Left renal pelvis (tissue), 4 donors: ENCODE measurements around the gene SLAMF8. TPM values are rescaled to one million over a fixed set of nuclear protein-coding genes. Genes with fewer than 3 reads are reported as not detected.
A peak's percentile ranks its signal among the peaks of the same experiment; 100 is the strongest.

ENCODE experiments used
- DNase-seq, 4 donors: peaks; one replicate each; pipeline ENCODE4 v3.0.0-alpha.2; 2013; ENCODE audit warnings: low read depth in 4 of 4, low spot score in 3 of 4
- polyA plus RNA-seq, 4 donors: library from polyadenylated mRNA; unstranded; fragments of 120-200 nt; gene quantifications; one replicate each; pipeline ENCODE4 v1.2.1, GENCODE V29; 2013; ENCODE audit not compliant: insufficient read length in 4 of 4

Gene SLAMF8
- polyA plus RNA-seq, 4 donors, result 0.42 to 1.1 (median 0.72) TPM

DNA sequence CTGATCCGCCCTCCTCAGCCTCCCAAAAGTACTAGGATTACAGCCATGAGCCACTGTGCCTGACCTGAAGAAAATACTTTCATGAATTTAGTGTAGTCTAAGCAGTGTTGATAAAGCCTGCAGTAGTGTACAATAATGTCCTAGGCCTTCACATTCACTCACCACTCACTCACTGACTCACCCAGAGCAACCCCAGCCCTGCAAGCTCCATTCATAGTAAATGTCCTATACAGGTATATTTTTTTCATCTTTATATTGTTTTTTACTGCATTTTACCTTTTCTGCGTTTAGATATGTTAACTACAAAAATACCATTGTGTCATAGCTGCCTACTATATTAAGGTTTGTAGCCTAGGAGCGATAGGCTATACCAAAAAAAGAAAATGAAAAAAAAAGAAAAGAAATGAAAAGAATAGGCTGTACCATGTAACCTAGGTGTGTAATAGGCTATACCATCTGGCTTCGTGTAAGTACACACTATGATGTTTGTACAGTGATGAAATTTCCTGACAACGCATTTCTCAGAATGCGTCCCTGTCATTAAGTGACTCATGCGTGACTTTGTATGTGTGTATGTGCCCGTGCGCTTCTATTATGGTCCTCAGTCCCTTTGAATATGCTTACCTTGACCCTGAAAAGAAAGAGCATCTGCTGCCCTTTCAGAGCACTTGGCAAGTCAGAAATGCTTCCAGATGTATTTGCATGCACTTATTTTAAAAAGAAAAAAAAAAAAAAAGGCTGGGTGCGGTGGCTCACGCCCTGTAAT lies 9.2 kb upstream of the SLAMF8 start:
- no peak for DNase-seq

DNA sequence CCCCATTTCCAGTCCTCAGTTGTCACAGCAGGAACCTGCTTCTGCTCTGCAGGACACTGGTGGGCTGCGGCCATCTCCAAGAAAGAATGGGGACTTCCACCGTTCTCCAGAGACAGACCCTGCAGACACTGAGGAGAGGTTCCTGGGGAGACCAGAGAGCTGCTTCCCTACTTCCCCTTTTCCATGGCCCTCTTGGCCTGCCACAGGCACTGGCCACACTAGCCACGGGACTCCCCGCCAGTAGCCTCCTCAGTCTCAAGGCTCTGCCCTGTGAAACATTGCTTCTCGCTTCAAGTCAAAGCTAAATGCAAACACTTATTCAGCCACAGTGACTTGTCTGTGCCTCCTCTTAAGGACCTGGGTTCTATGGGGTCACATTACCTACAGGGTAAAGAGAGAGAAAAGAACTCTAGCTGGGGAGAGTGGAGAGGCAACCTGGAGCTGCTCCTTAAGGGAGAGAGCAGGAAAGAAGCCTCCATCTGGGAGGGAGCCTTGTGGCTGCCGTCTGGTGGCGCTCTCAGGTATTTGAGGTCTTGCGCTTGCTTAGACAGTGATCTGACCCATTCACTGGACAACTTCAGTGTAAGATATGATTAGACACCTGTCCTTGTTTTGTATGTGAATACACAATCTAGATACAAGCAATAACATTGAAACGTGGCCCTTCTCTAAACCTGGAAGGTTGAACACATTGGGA lies 5.4 kb upstream of the SLAMF8 start:
- DNase-seq, result no peak

DNA sequence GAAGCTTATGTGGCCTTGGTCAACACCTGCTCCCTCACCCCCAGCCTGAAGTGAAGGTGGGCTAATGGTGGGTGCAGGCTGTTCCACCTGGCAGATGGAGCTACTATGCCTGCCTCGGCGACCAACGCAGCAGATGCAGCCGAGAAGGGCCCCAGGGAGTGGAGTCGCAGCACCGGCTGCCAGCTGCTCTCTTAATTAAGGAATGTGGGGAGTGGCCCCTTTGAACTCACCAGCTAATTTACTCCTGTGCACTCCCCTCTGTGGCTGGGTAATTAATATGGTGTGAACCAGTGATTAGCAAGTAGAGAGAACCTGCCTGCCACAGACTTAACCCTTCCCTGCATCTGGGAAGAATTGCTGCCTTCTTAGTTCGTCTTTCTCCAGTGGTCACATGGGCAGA lies 3.3 kb upstream of the SLAMF8 start:
- DNase-seq, result peak in 1 of 4 donors; percentile 55

DNA sequence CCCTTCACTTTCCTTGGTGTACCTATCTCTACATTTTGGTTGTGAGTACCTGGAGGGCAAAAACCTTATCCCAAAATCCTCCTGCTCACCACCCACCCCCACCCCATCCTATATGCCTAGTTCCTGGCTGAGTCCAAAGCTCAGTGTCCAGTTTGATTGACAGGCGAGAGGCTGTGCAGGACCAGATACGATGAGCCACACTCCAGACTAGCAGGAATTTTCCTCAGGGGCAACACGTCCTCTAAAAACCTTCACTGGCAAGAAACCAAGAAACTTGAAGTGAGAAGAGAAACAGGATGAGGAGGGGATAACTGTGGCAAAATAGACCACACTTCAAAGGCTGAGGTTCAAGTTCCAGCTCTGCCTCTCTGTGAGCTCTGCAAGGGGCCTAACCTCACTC lies 1.1 kb upstream of the SLAMF8 start:
- DNase-seq, result no peak

DNA sequence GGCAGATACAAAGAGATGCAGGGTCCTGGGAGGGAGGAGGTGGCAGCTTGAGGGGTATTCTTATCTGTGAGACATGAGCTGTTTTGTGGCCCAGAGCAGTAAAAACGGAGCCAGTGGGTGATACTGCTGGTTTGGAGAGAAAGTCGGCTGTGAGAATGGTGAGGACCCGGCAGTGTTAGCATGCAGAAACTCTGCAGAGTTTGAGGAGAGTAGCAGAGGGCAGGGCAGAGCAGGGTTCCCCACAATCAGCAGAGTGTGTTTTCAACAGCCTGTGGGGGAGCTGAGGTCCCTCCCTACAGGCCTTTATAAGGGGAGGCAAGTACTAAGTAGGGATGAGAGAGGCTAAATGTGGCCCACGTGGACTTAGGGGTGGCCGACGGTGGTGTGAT lies 423 bp downstream of the SLAMF8 start:
- no peak for DNase-seq

DNA sequence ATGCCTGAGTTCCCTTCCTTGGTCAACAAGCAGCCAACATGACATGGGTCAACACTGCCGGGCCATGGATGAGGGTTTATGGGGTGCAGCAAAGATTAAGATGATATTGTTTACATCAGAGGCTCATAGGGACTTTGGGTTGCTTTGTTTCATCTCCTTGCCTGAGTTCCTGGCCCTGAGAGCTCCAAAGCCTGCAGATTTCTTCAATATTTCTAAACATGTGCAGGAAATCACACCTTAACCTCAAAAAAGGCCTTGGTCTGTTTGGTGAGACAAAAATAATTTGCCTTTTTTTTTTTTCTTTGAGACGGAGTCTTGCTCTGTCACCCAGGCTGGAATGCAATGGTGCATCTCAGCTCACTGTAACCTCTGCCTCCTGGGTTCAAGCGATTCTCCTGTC lies 876 bp downstream of the SLAMF8 start:
- DNase-seq, result no peak

DNA sequence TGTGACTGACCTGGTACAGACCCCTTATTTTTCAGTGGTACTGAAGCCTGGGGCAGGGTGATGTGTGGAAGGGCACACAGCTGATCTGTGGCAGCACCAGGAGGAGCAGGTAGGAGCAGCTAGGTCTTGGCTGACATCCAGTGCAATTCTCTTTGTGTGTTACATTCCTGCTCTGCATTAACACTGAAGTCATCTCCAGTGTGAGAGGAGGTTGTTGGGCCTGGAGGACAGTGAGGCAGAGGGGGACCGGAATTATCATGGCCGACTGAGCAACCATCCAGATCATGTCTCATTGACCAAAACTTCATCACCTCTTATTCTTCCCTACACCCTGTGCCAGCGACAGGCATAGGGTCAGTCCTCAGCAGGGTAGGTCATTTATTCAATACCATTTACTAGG lies 1.5 kb downstream of the SLAMF8 start:
- no peak for DNase-seq

DNA sequence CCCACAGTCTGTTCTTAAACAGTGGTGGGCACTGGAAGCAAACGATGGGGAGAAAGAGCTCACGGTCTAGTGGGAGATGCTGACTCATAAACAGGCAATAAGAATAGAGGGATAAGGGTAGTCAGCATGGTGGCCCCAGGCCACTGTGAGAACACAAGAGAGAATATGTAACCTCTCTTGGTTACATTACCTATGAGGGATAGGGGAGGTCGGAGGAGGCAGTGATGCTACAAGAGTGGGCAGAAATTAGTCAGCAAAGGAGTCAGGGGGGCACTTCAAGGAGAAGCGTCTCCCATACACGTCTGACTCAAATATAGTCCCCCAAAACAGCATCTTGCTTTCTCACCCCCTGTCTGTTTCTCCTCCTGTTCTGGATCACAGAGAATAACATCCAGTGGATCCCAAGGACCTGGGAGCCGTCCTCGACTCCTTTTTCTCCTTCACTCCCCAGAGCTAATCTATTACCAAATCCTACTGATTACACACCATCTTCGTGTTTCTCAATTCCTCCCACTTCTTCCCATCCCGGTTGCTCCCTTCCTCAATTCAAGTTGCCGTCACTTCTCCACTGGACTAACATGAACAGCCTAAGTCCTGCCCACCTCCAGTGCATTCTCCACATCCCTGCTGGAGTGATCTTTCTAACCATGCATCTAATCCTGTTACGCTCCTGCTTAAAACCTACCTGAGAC lies 2.1 kb downstream of the SLAMF8 start:
- no peak for DNase-seq

DNA sequence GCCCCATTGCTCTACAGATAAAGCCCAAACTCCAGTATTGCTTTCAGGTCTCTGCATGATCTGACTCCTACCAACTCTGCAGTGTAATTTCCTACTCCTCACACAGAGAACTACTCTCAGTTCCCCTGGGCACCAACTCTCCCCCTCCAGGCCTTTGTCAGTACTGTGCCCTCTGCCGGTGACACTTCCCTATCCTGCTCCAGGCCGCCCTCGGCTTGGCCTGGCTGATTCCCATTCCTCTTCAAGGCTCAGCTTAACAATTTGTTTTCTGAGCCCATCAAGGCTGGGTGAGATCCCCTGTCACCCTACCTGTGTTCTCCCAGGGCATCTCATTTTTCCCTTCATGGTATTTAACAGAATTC lies 2.6 kb downstream of the SLAMF8 start:
- DNase-seq, result no peak

DNA sequence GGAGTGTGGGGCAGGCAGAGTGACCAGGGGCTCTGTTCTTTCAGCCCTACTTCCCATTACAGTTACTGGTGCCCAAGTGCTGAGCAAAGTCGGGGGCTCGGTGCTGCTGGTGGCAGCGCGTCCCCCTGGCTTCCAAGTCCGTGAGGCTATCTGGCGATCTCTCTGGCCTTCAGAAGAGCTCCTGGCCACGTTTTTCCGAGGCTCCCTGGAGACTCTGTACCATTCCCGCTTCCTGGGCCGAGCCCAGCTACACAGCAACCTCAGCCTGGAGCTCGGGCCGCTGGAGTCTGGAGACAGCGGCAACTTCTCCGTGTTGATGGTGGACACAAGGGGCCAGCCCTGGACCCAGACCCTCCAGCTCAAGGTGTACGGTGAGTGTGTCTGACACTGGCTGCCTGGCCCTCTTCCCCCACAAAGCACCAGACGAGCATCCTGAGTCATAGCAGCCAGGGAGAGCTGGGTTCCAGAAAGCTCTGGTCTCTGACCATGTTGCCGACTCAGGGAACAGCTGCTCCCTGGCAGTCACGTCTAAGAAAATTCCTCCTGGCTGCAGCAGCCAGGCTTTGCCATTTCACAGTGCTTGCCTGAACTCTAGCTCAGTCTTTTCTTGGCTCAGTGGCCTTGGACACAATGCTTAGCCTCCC lies 3.3 kb downstream of the SLAMF8 start:
- DNase-seq, result no peak

DNA sequence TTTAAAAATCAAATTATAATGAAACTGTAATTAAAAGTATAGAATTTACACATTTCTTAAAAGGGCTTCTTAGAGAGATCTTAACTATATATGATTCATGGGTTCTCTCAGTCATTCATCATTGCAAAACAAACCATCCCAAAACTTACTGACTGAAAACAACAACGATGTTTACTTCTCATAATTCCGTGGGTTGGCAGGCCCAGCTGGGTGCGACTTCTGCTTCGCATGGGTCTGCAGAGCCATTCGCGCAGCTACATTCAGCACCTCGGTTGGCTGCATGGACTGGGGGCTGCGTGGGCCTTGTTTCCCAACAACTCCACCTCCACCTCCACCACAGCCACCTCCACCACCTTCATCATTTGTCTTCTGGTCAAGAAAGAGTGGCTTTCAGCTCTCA lies 4.0 kb downstream of the SLAMF8 start:
- no peak for DNase-seq

DNA sequence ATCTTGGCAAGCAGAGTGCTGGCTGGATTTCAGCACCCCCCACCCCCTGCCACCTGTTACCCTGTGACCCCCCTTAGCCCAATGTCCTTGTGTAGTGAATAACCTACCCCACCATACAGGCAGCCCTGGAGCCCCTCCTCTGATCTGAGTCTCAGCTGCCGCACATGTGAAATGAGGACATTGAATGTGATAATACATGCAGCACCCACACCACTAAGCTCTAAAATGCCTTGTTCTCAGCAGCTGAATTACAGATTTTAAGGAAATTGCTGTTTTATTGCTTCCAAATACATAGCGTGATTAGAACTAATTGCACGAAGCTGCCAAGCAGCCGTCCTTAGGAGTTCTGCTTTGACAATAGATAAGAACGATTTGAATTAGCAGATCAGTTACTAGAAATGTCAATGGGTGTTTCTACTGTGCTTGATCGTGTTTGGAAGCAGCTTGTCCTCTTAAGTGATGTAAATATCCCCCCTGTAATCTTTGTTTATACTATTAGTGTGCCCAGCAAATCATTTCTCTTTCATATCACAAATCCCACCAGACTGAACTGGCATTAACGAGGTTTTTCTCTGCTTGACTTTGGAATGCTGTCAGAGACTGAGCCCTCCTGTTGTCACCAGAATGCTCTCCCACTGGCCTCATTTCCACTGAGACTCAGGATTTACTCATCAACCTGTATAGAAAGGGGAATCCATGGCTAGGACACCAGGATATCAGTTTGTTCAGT lies 4.9 kb downstream of the SLAMF8 start:
- DNase-seq, result no peak

DNA sequence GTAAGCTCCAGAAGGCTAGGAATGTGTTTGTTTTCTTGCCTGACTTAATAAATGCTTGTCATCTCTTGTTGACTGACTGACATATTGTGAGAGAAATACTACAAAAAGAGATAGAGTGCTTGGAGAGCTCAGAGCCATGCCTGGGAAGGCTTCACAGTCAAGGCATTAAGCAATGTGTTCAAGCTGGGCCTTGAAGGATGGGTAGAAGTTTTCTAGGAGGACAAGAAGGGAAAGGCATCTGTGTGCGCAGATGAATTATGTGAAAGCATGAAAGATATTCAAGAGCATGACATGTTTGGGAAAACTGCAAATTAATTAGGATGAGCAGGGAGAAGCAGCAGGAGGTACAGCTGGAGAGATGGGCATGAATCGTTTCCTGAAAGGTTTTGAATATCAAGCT lies 5.6 kb downstream of the SLAMF8 start:
- no peak for DNase-seq

DNA sequence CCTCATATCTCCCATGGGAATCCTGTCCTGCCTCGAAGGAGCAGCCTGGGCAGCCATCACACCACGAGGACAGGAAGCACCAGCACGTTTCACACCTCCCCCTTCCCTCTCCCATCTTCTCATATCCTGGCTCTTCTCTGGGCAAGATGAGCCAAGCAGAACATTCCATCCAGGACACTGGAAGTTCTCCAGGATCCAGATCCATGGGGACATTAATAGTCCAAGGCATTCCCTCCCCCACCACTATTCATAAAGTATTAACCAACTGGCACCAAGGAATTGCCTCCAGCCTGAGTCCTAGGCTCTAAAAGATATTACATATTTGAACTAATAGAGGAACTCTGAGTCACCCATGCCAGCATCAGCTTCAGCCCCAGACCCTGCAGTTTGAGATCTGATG lies 8.7 kb downstream of the SLAMF8 start:
- DNase-seq, result no peak

DNA sequence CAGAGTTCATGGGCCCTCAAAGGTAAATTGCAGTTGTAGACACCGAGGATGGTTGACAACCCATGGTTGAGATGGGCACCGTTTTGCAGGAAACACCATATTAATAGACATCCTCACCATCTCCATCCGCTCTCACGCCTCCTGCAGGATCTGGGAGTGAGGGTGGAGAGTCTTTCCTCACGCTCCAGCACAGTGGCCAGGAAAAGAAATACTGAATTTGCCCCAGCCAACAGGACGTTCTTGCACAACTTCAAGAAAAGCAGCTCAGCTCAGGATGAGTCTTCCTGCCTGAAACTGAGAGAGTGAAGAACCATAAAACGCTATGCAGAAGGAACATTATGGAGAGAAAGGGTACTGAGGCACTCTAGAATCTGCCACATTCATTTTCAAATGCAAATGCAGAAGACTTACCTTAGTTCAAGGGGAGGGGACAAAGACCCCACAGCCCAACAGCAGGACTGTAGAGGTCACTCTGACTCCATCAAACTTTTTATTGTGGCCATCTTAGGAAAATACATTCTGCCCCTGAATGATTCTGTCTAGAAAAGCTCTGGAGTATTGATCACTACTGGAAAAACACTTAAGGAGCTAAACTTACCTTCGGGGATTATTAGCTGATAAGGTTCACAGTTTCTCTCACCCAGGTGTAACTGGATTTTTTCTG lies 9.3 kb downstream of the SLAMF8 start:
- DNase-seq, result no peak

DNA sequence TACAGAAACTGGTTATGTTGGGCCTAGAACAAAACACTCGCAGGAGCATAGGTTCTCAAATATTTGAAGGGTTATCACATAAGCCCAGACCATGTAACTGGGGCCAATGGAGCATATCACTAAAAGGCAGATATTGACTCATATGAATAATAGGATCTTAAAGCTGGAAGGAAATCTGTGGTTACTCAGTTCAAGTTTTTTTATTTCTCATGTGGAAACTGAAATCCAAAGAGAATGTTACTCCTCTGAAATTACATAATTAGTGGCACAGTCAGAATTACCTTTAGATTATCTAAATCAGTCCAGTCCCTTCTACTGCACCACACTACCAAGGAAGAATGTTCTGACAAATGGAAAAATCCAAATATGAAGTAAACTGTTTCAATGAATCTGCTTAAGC lies 12.0 kb downstream of the SLAMF8 start:
- DNase-seq, result no peak

DNA sequence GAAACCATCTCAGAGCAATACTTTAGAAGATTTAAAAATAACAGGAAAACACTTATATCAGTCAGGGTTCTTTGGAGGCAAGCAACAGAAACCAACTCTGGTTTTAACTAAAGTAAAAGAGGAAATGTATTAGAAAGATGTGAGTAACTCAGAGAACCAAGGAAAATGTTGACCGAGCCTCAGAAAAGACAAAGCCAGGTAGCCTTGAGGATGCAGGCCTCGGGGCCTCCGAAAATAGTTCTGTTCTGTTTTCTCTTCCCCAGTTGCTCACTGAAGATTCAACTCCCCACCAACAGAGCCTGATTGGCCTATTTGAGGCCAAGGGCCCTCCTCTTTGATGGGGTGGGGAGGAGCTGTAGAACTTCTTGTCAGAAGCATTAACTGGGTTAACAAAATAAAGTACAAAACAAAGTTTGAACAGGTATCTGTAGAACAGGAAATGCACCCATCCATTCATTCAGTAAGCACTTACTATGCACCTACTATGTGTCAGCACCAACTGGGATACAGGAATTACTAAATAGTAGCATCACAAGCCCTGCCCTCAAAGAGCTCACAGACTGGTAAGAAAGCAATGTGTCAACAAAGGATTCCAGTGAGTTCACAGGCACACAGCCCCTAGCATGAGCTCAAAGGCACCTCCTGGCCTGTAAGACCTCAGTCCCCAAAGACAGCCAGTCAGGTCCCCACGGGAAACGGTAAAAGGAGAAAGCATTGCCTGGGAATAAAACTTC lies 12.6 kb downstream of the SLAMF8 start:
- DNase-seq, result no peak

DNA sequence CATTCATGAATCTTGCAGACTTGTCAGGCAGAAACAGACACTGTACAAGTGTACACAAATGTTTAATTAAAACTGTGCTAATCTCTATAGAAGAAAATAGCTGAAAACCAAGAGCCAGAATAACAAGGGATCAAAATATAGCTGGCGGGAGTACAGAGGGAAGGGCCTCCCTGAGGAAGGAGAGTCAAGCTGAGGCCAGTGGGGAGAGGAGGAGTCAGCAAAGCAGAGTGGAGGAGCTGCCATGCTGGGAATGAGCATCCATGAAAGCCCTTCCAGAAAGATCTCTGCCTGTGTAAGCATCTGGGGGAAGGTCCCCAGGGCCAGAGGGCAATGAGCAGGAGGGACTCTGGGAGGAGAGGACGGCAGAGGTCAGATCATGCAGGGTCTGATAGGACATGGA lies 15.1 kb downstream of the SLAMF8 start:
- no peak for DNase-seq

DNA sequence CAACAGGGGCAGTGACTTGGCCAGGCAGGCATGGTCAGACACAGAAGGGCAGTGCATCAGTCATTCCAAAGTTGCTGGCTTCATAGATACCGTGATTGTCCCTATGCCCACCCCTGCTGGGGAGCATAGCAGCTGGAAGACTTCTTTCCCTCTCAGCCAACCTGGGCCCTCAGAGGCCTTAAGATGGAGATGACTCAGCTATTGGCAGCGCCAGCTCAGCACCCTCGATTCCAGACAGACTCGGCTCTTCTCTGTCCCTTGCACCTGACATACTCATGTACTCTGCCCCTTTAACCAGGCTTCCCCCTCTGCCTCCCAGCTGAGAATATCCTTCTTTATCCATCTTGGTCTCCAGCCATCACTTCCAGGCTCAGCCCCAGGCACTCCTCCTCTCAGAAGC lies 16.8 kb downstream of the SLAMF8 start:
- no peak for DNase-seq
